Measurements from ENCODE around the gene IMP3. TPM values are rescaled to one million over a fixed set of nuclear protein-coding genes. Genes with fewer than 3 reads are reported as not detected.

Gene IMP3
- total and polyA plus RNA-seq, 2 donors (not counting 3 experiments of a cell fraction or from before 2014, with no cell fraction given): 41.3 to 64.0 TPM

DNA sequence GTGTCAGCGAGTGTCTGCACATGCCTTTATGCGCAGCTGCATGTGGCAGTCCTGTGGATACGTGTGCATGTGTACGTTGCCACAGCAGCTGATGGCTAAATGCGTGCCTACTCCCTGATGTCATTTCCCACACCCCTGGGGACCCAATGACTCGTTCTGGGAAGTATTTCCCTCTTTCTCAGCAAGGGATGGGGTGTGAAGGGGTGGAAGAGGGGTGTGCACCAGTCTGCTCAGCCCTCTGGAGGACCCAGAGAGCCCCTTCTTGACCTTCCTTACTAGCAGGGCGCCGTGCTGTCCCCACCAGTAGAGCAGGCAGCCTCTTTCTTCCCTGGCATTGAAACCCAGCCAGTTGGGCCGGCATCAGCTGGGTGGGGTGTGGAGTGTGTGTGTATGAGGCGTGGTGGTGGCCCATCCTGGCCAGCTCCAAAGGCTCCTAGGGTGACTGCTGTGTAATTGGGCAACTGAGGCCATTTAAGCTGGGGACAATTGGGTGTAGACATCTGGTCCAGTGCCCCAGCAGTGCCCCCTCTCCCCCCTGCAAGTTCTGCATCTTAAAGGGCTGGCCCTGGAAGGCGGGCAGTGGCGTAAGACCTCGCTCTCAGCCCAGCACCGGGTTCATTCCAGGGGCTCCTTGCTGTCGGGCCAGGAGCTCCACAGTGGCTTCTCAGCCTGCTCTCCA is 26.9 kb upstream of the IMP3 start:
- peaks cover 10% of the 10 kb centered on the region for H3K4me1 ChIP-seq (ENCODE audit: control insufficient read depth, extremely low read depth, insufficient read depth, low read length)
- dilution Hi-C loops (cut with MboI; ENCODE audit: extremely low pct_ligation_motif_present, low sequenced_read_pairs): no loop called here
- H3K79me2 ChIP-seq (ENCODE audit: control insufficient read depth, insufficient read depth, low read length): no peaks in the 10 kb centered on the region
- no peak overlapping the region for H3K4me3 ChIP-seq (replicated peaks in 1 of 3; ENCODE audit: insufficient read depth in 1 of 3, low read depth in 1 of 3, low read length in 3 of 3)
- ChIA-PET POLR2A (no interaction called here), CTCF (interaction anchor here (1.1 to 2.7 kb wide), 7 partner anchors 12 to 88 kb away, joined by 4 to 13 read pairs (median 7); partner anchors contain the start of genes IMP3, PTPN9 and SNX33)
- no peak overlapping the region for H2AFZ ChIP-seq (ENCODE audit: low read depth, low read length)
- H3K9me1 ChIP-seq (replicated peaks; ENCODE audit: control insufficient read depth, extremely low read depth, insufficient read depth, low read length): no peaks in the 10 kb centered on the region
- no peaks in the 10 kb centered on the region for H3K36me3 ChIP-seq (ENCODE audit: control insufficient read depth in 2 of 2, extremely low read depth in 1 of 2, insufficient read depth in 2 of 2, low read length in 2 of 2)
- DNase-seq (ENCODE audit: low read depth, low spot score): peak; percentile 85
- peak; percentile 81 for FAIRE-seq
- H3K27me3 ChIP-seq (ENCODE audit: control insufficient read depth in 2 of 2, insufficient read depth in 2 of 2, low read length in 2 of 2): no peaks in the 10 kb centered on the region
- TF ChIP-seq POLR2AphosphoS5 (IDR thresholded peaks at IDR 0.05; ENCODE audit: insufficient read depth, low read depth, low read length): peak; percentile 33
- TF ChIP-seq, protein P1, sequence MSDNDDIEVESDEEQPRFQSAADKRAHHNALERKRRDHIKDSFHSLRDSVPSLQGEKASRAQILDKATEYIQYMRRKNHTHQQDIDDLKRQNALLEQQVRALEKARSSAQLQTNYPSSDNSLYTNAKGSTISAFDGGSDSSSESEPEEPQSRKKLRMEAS (IDR thresholded peaks at IDR 0.05; ENCODE audit: insufficient read depth, insufficient read length): peak; percentile 96
- TF ChIP-seq FOS (IDR thresholded peaks at IDR 0.05; ENCODE audit: borderline replicate concordance, insufficient read depth, low read length): no peak
- TF ChIP-seq MYC (IDR thresholded peaks at IDR 0.05; ENCODE audit: low read depth, low read length): peak; percentile 80
- TF ChIP-seq JUN (IDR thresholded peaks at IDR 0.05; ENCODE audit: borderline replicate concordance, insufficient read depth, insufficient read length, low read depth): peak; percentile 96
- BruUV-seq (replicated peaks): TSS peak; percentile 66
- H3K9me3 ChIP-seq (replicated peaks; ENCODE audit: control insufficient read depth, insufficient read depth, low read length): no peaks in the 10 kb centered on the region
- no peaks in the 10 kb centered on the region for H4K20me1 ChIP-seq (replicated peaks; ENCODE audit: control insufficient read depth, extremely low read depth, insufficient read depth, low read length)
- H3K4me2 ChIP-seq (ENCODE audit: insufficient read depth, low read length): no peak overlapping the region
- peak overlapping the region; percentile 50 for H3K27ac ChIP-seq (ENCODE audit: insufficient read depth, low read depth, low read length)
- H3K9ac ChIP-seq (replicated peaks; ENCODE audit: extremely low read depth, insufficient read depth, low read length): no peak overlapping the region
- intact Hi-C loops (cut with micrococcal nuclease): loop anchor here (1.0 to 2.0 kb wide), 3 partner anchors 20 to 42 kb away; partner anchors contain the start of genes SNUPN and SNX33

DNA sequence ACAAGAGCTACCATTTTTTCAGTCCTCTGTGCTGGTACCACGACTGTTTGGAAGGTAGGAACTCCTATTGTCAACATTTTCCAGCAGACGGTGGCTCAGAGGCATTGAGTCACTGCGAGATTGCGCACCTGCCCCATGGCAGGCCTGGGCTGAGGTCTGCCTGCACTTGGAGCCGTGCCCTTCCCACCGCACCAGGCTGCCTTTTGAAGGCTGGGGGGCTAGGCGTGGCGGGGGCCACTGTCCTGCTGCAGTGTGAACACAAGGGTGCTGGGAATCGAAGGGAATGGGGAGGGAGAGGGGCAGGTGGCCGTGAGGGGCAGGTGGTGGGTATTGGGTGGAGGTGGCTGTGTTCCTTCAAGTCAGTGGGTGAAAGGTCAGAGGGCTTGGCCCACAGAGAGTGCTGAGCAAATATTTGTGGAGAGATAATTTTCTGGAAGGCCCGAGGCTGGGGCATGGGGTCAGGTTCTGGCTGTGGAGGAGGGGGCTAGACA is 24.0 kb upstream of the IMP3 start:
- FAIRE-seq (no peak), DNase-seq (ENCODE audit: low read depth, low spot score) (no peak)
- Histone ChIP-seq H3K27me3 (ENCODE audit: control insufficient read depth in 2 of 2, insufficient read depth in 2 of 2, low read length in 2 of 2) (no peaks in the 10 kb centered on the region), H3K9ac (replicated peaks; ENCODE audit: extremely low read depth, insufficient read depth, low read length) (no peak overlapping the region), H3K36me3 (ENCODE audit: control insufficient read depth in 2 of 2, extremely low read depth in 1 of 2, insufficient read depth in 2 of 2, low read length in 2 of 2) (peaks cover 0 to 4% of the 10 kb centered on the region in 2 experiments), H3K4me1 (ENCODE audit: control insufficient read depth, extremely low read depth, insufficient read depth, low read length) (peaks cover 15% of the 10 kb centered on the region), H2AFZ (ENCODE audit: low read depth, low read length) (no peak overlapping the region), H3K9me1 (replicated peaks; ENCODE audit: control insufficient read depth, extremely low read depth, insufficient read depth, low read length) (no peaks in the 10 kb centered on the region), H3K4me3 (replicated peaks in 1 of 3; ENCODE audit: insufficient read depth in 1 of 3, low read depth in 1 of 3, low read length in 3 of 3) (no peak overlapping the region), H3K9me3 (replicated peaks; ENCODE audit: control insufficient read depth, insufficient read depth, low read length) (no peaks in the 10 kb centered on the region), H3K79me2 (ENCODE audit: control insufficient read depth, insufficient read depth, low read length) (no peaks in the 10 kb centered on the region), H3K4me2 (ENCODE audit: insufficient read depth, low read length) (no peak overlapping the region), H4K20me1 (replicated peaks; ENCODE audit: control insufficient read depth, extremely low read depth, insufficient read depth, low read length) (no peaks in the 10 kb centered on the region), H3K27ac (ENCODE audit: insufficient read depth, low read depth, low read length) (no peak overlapping the region)
- POLR2A ChIA-PET: no interaction called here
- TF ChIP-seq MYC (IDR thresholded peaks at IDR 0.05; ENCODE audit: low read depth, low read length) (no peak), JUN (IDR thresholded peaks at IDR 0.05; ENCODE audit: borderline replicate concordance, insufficient read depth, insufficient read length, low read depth) (no peak), FOS (IDR thresholded peaks at IDR 0.05; ENCODE audit: borderline replicate concordance, insufficient read depth, low read length) (no peak), POLR2AphosphoS5 (IDR thresholded peaks at IDR 0.05; ENCODE audit: insufficient read depth, low read depth, low read length) (no peak), EZH2 (IDR thresholded peaks at IDR 0.05; ENCODE audit: borderline replicate concordance, low read depth, low read length, severe bottlenecking) (no peak), POLR2A (IDR thresholded peaks at IDR 0.05; ENCODE audit: low read depth, low read length) (no peak), GATA2 (IDR thresholded peaks at IDR 0.05; ENCODE audit: insufficient read depth, insufficient read length, low read depth, low read length) (no peak)
- TF ChIP-seq, protein P2, sequence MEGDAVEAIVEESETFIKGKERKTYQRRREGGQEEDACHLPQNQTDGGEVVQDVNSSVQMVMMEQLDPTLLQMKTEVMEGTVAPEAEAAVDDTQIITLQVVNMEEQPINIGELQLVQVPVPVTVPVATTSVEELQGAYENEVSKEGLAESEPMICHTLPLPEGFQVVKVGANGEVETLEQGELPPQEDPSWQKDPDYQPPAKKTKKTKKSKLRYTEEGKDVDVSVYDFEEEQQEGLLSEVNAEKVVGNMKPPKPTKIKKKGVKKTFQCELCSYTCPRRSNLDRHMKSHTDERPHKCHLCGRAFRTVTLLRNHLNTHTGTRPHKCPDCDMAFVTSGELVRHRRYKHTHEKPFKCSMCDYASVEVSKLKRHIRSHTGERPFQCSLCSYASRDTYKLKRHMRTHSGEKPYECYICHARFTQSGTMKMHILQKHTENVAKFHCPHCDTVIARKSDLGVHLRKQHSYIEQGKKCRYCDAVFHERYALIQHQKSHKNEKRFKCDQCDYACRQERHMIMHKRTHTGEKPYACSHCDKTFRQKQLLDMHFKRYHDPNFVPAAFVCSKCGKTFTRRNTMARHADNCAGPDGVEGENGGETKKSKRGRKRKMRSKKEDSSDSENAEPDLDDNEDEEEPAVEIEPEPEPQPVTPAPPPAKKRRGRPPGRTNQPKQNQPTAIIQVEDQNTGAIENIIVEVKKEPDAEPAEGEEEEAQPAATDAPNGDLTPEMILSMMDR (IDR thresholded peaks at IDR 0.05; ENCODE audit: extremely low read depth in 1 of 2, insufficient read depth in 1 of 2, low read depth in 1 of 2, low read length in 2 of 2): no peak
- TF ChIP-seq, protein P1 (IDR thresholded peaks at IDR 0.05; ENCODE audit: insufficient read depth, insufficient read length): no peak
- intact Hi-C loops (cut with micrococcal nuclease): no loop called here
- BruUV-seq (replicated peaks): no TSS peak
- dilution Hi-C loops (cut with MboI; ENCODE audit: extremely low pct_ligation_motif_present, low sequenced_read_pairs): no loop called here
- CTCF ChIA-PET: no interaction called here

Data from endothelial cell of umbilical vein (primary cell).